Activated naive CD8-positive, alpha-beta T cell treated with anti-CD3 and anti-CD28 coated beads, Interleukin-2, amount 50 U/mL, for 24 hours (primary cell): ENCODE results near the gene FANCE.
"Not testable (repeated sequence)": the region's sequence is repeated elsewhere in the genome, so short reads cannot be mapped to it uniquely, and the experiment has no call there.

ENCODE experiments used
- ATAC-seq: fragments of 150-1000 bp; cut with Tn5 transposase; one replicate; pipeline ENCODE4 v1.10.0; 2021
- DNase-seq: peaks from one replicate; pipeline ENCODE4 v3.0.0; 2021
- H3K27ac Mint-ChIP-seq: one replicate; pipeline ENCODE4 v1.8.0; 2021; ENCODE audit warnings: mild to moderate bottlenecking, mixed read lengths
- H3K27me3 Mint-ChIP-seq: one replicate; pipeline ENCODE4 v1.8.0; 2021; ENCODE audit warnings: mixed read lengths
- H3K36me3 Mint-ChIP-seq: one replicate; pipeline ENCODE4 v1.8.0; 2021; ENCODE audit warnings: low read depth, mixed read lengths
- H3K4me1 Mint-ChIP-seq: one replicate; pipeline ENCODE4 v1.8.0; 2021; ENCODE audit warnings: mixed read lengths
- H3K4me3 Mint-ChIP-seq: one replicate; pipeline ENCODE4 v1.8.0; 2021; ENCODE audit warnings: mild to moderate bottlenecking, moderate library complexity, mixed read lengths
- H3K9me3 Mint-ChIP-seq: one replicate; pipeline ENCODE4 v1.8.0; 2021; ENCODE audit warnings: mixed read lengths

Gene FANCE

GRCh38 chr6:35501784-35502183 is 49.6 kb downstream of the FANCE start:
- no peak for DNase-seq
- H3K4me1 Mint-ChIP-seq = peaks cover 6% of the 10 kb centered on the region
- no peaks in the 10 kb centered on the region for H3K9me3 Mint-ChIP-seq
- H3K27me3 Mint-ChIP-seq = peaks cover 28% of the 10 kb centered on the region
- no peak overlapping the region for H3K27ac Mint-ChIP-seq
- ATAC-seq = no peak
- H3K36me3 Mint-ChIP-seq = no peaks in the 10 kb centered on the region
- H3K4me3 Mint-ChIP-seq = no peak overlapping the region

DNA sequence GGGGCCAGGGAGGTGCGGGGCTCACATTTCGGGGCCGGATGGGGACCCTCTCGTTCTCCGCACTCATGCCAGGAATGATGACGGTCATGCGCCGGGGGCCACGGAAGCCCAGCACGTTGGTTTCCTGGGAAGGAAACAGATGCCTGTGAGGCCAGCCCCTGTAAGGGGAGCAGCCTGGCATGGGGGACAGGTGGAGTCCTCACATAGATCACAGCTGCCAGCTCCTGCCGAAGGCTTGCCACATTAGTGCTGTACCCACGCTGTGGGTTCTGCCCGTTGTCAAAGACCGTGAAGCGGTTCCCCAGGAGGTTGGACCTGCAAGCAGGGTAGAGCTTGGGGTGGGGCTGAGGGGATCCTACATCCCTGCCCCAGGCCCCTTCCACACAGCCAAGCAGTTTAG is 51.4 kb downstream of the FANCE start:
- H3K4me3 Mint-ChIP-seq = no peak overlapping the region
- no peak overlapping the region for H3K27ac Mint-ChIP-seq
- H3K9me3 Mint-ChIP-seq = no peaks in the 10 kb centered on the region
- ATAC-seq = no peak
- no peaks in the 10 kb centered on the region for H3K36me3 Mint-ChIP-seq
- H3K27me3 Mint-ChIP-seq = peaks cover 26% of the 10 kb centered on the region
- no peak for DNase-seq
- peaks cover 2% of the 10 kb centered on the region for H3K4me1 Mint-ChIP-seq

GRCh38 chr6:35505999-35506412 is 53.9 kb downstream of the FANCE start:
- H3K4me1 Mint-ChIP-seq = no peaks in the 10 kb centered on the region
- H3K27ac Mint-ChIP-seq = no peak overlapping the region
- no peaks in the 10 kb centered on the region for H3K36me3 Mint-ChIP-seq
- no peaks in the 10 kb centered on the region for H3K9me3 Mint-ChIP-seq
- no peak for ATAC-seq
- DNase-seq = no peak
- H3K4me3 Mint-ChIP-seq = no peak overlapping the region
- H3K27me3 Mint-ChIP-seq = peaks cover 18% of the 10 kb centered on the region

- Mint-ChIP-seq H3K36me3 (no peaks in the 10 kb centered on the region), H3K27me3 (peaks cover 19% of the 10 kb centered on the region), H3K4me3 (no peak overlapping the region), H3K9me3 (no peaks in the 10 kb centered on the region), H3K27ac (no peak overlapping the region), H3K4me1 (peaks cover 1% of the 10 kb centered on the region)
- no peak for ATAC-seq
- DNase-seq = no peak
Measured at GRCh38 chr6:35506536-35506935, 54.4 kb downstream of the FANCE start.

- no peaks in the 10 kb centered on the region for H3K9me3 Mint-ChIP-seq
- no peaks in the 10 kb centered on the region for H3K36me3 Mint-ChIP-seq
- DNase-seq = no peak
- H3K27me3 Mint-ChIP-seq = peaks cover 20% of the 10 kb centered on the region
- no peak for ATAC-seq
- no peak overlapping the region for H3K27ac Mint-ChIP-seq
- no peak overlapping the region for H3K4me3 Mint-ChIP-seq
- H3K4me1 Mint-ChIP-seq = peaks cover 1% of the 10 kb centered on the region
Measured at GRCh38 chr6:35507221-35507620, 55.1 kb downstream of the FANCE start.

DNA sequence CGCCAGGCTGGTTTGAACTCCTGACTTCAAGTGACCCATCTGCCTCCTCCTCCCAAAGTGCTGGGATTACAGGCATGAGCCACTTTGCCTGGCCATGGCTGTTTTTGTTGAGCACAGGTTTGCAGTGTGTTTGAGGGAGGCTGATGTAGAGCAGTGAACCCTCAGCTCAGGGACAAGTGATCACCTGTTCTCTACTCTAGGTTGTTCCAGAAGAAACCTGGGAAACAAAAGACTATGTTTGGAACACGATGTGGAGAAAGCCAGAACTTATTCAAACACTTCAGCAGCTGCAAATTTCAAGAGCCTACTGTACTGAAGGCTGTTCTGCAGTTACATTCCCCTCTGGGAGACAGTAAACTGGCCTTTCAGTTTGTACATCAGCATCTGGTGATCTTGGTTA is 55.9 kb downstream of the FANCE start:
- no peaks in the 10 kb centered on the region for H3K9me3 Mint-ChIP-seq
- H3K27me3 Mint-ChIP-seq = peaks cover 22% of the 10 kb centered on the region
- H3K27ac Mint-ChIP-seq = no peak overlapping the region
- DNase-seq = no peak
- no peak for ATAC-seq
- H3K4me3 Mint-ChIP-seq = no peak overlapping the region
- no peaks in the 10 kb centered on the region for H3K36me3 Mint-ChIP-seq
- H3K4me1 Mint-ChIP-seq = peaks cover 1% of the 10 kb centered on the region

- H3K27me3 Mint-ChIP-seq = peaks cover 19% of the 10 kb centered on the region
- ATAC-seq = no peak
- no peaks in the 10 kb centered on the region for H3K36me3 Mint-ChIP-seq
- no peak for DNase-seq
- no peak overlapping the region for H3K4me3 Mint-ChIP-seq
- H3K4me1 Mint-ChIP-seq = peaks cover 1% of the 10 kb centered on the region
- H3K9me3 Mint-ChIP-seq = no peaks in the 10 kb centered on the region
- no peak overlapping the region for H3K27ac Mint-ChIP-seq
Measured at GRCh38 chr6:35508542-35508941, 56.4 kb downstream of the FANCE start.

DNA sequence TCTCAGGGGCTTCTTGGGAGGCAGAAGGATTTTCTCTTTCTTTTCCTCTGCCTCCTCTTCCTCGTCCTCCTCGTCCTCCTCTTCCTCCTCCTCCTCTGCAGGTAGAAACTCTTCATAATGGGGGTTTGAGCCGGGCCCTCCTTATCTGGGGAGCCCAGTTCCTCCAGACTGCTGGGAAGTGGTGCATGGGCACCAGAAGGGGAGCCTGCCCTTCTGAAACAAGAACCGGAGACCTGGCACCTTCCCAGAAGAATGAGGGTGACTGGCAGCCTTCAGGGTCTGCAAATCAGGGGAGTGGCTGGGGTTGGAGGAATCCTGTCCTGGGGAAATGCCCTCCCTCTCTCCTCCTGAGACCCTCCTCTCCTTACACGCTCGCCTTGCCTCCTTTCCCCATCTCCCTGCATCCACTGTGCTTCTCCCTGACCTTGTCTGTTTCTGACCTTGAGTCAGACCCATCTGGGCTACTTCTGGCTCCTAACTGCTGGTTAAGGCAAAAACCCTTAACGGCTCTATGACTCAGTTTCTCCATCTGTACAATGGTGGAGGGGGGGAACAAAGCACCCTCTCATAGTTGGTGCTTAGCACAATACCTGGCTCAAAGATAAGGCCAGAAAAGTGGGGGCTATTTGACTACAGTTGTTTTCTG is 58.9 kb downstream of the FANCE start:
- Mint-ChIP-seq H3K27me3 (peaks cover 15% of the 10 kb centered on the region), H3K4me1 (peaks cover 1% of the 10 kb centered on the region), H3K27ac (no peak overlapping the region), H3K36me3 (no peaks in the 10 kb centered on the region), H3K9me3 (no peaks in the 10 kb centered on the region), H3K4me3 (no peak overlapping the region)
- ATAC-seq (peak; percentile 29), DNase-seq (no peak)

GRCh38 chr6:35511562-35511941 is 59.4 kb downstream of the FANCE start:
- no peaks in the 10 kb centered on the region for H3K9me3 Mint-ChIP-seq
- H3K4me3 Mint-ChIP-seq = no peak overlapping the region
- peaks cover 1% of the 10 kb centered on the region for H3K4me1 Mint-ChIP-seq
- ATAC-seq (peak; percentile 13), DNase-seq (no peak)
- H3K27me3 Mint-ChIP-seq = peaks cover 15% of the 10 kb centered on the region
- no peaks in the 10 kb centered on the region for H3K36me3 Mint-ChIP-seq
- no peak overlapping the region for H3K27ac Mint-ChIP-seq

- H3K27ac Mint-ChIP-seq = no peak overlapping the region
- peaks cover 15% of the 10 kb centered on the region for H3K27me3 Mint-ChIP-seq
- ATAC-seq (no peak), DNase-seq (no peak)
- no peak overlapping the region for H3K4me3 Mint-ChIP-seq
- H3K36me3 Mint-ChIP-seq = no peaks in the 10 kb centered on the region
- H3K9me3 Mint-ChIP-seq = no peaks in the 10 kb centered on the region
- H3K4me1 Mint-ChIP-seq = peaks cover 1% of the 10 kb centered on the region
Measured at GRCh38 chr6:35512006-35512405, 59.9 kb downstream of the FANCE start.

DNA sequence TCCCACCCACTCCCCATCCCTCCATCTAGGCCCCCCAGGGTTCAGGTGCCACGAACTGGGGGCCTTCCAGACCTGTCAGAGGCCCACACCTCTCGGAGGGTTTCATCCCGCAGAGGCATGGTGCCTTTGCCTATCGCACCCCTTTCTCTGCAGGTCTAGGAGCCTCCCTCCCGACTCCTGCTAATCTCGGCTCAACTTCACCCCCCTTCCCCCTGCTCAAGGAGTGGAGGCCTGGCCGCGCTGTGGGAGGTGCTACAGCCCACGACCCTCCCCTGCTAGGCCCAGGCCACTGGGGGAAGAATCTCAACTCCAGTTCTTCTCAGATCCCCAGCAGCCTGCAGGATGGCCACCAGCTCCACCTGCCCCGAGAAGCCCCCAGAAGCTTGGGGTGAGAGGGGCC is 60.6 kb downstream of the FANCE start, which contains the start of gene TULP1:
Gene TULP1, minus strand, starts transcription at position 157 of the 400 bp plus-strand sequence. Its CDS starts 38 bp downstream, at position 119.
- H3K9me3 Mint-ChIP-seq = no peaks in the 10 kb centered on the region
- peaks cover 1% of the 10 kb centered on the region for H3K4me1 Mint-ChIP-seq
- ATAC-seq = no peak
- peaks cover 15% of the 10 kb centered on the region for H3K27me3 Mint-ChIP-seq
- no peak within 1 kb of the TSS for H3K27ac Mint-ChIP-seq
- H3K4me3 Mint-ChIP-seq = no peak within 1 kb of the TSS
- H3K36me3 Mint-ChIP-seq = no peaks in the 10 kb centered on the region
- DNase-seq = no peak

GRCh38 chr6:35514587-35514986 is 62.4 kb downstream of the FANCE start:
- DNase-seq = no peak
- no peak overlapping the region for H3K27ac Mint-ChIP-seq
- no peaks in the 10 kb centered on the region for H3K36me3 Mint-ChIP-seq
- ATAC-seq = no peak
- peaks cover 15% of the 10 kb centered on the region for H3K27me3 Mint-ChIP-seq
- H3K4me1 Mint-ChIP-seq = peaks cover 1% of the 10 kb centered on the region
- no peaks in the 10 kb centered on the region for H3K9me3 Mint-ChIP-seq
- H3K4me3 Mint-ChIP-seq = no peak overlapping the region

DNA sequence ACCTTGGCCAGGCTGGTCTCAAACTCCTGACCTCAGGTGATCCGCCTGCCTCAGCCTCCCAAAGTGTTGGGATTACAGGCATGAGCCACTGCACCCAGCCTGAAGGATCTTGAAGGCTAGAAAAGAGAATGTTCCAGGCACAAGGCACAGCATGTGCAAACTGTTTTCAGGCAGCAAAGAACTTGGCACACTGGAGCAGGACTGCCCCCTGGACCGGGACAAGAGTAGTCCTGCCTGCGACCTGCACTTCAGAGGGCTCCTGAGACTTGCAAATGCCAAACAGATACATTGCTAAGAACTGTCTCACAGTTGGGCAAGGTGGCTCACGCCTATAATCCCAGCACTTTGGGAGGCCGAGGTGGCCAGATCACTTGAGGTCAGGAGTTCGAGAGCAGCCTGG is 63.8 kb downstream of the FANCE start:
- H3K36me3 Mint-ChIP-seq, ATAC-seq, H3K4me1 Mint-ChIP-seq, DNase-seq, H3K9me3 Mint-ChIP-seq, H3K4me3 Mint-ChIP-seq, H3K27ac Mint-ChIP-seq: not testable (repeated sequence)
- peaks cover 11% of the 10 kb centered on the region for H3K27me3 Mint-ChIP-seq
